HG03558 (cell line): ENCODE measurements around the gene SMIM13.

ENCODE experiments used
- ATAC-seq: cut with Tn5 transposase; IDR thresholded peaks from one replicate; pipeline ENCODE4 v1.9.1; 2021; ENCODE audit warnings: moderate number of reproducible peaks; ENCODE audit not compliant: unreplicated experiment; ENCODE audit errors: extremely low read depth

Gene SMIM13

GRCh38 chr6:11120271-11121005 is 26.8 kb downstream of the SMIM13 start:
- no peak for ATAC-seq

GRCh38 chr6:11121851-11122250 is 28.2 kb downstream of the SMIM13 start:
- ATAC-seq: no peak

- ATAC-seq: no peak
Observed at GRCh38 chr6:11122380-11122779, 28.7 kb downstream of the SMIM13 start.

DNA sequence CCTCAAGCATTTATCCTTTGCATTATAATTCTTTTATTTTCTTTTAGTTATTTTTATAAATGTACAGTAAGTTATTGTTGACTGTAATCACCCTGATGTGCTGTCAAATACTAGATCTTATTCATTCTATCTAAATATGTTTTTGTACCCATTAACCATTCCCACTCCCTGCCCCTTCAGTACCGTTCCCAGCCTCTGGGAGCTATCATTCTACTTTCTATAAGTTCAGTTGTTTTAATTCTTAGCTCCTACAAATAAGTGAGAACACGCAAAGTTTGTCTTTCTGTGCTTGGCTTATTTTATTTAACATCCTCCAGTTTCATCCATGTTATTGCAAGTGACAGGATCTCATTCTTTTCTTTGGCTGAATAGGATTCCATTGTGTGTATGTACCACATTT is 30.3 kb downstream of the SMIM13 start:
- no peak for ATAC-seq

GRCh38 chr6:11126876-11127275 is 33.2 kb downstream of the SMIM13 start:
- ATAC-seq: no peak

- no peak for ATAC-seq
Observed at GRCh38 chr6:11128608-11129007, 35.0 kb downstream of the SMIM13 start.

GRCh38 chr6:11129908-11130565 is 36.4 kb downstream of the SMIM13 start:
- no peak for ATAC-seq

- ATAC-seq: no peak
Observed at GRCh38 chr6:11130605-11131004, 37.0 kb downstream of the SMIM13 start.

- ATAC-seq: no peak
Observed at GRCh38 chr6:11132194-11132888, 38.7 kb downstream of the SMIM13 start.

GRCh38 chr6:11133281-11133680 is 39.6 kb downstream of the SMIM13 start:
- no peak for ATAC-seq

- ATAC-seq: no peak
Observed at GRCh38 chr6:11136809-11137208, 43.2 kb downstream of the SMIM13 start.

- ATAC-seq: no peak
Observed at GRCh38 chr6:11139051-11139960, 45.7 kb downstream of the SMIM13 start.

DNA sequence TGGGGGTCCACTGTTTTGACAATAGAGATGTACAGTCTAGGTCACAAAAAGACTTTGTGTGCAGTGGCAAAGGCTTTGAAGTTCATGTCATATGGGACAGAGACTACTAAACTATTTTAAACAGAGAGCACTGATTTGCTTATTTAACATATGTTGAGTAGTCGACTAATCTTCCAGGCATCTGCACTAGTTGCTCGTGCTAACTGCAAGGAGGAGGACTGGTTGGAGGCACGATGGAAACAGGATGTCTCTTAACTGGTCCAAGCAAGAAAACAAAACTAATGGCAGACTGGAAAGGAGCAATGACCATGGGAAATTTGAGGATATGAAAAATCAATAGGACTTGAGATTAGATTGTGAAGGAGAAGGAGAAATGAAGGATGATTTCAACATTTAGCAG is 46.4 kb downstream of the SMIM13 start:
- ATAC-seq: no peak

GRCh38 chr6:11141295-11141694 is 47.7 kb downstream of the SMIM13 start:
- ATAC-seq: no peak

- ATAC-seq: no peak
Observed at GRCh38 chr6:11142296-11143027, 48.8 kb downstream of the SMIM13 start.

- no peak for ATAC-seq
Observed at GRCh38 chr6:11143394-11144371, 50.0 kb downstream of the SMIM13 start.

GRCh38 chr6:11144393-11144851 is 50.8 kb downstream of the SMIM13 start:
- no peak for ATAC-seq

GRCh38 chr6:11146117-11146826 is 52.6 kb downstream of the SMIM13 start:
- no peak for ATAC-seq
